SK-N-SH (cell line): ENCODE results near the gene SSMEM1. TPM values are rescaled to one million over a fixed set of nuclear protein-coding genes. Genes with fewer than 3 reads are reported as not detected.

Experiments
- CTCF ChIA-PET: fragments of 300-600, 350-600 bp; formaldehyde crosslinking; extraction: SDS; loops from one replicate; lab custom pipeline; 2021; lab: Yijun Ruan, JAX
- POLR2A ChIA-PET: fragments of 350-600 bp; sonication (Branson Sonifier 250); formaldehyde crosslinking; extraction: SDS; loops from one replicate; lab custom pipeline; 2020; ENCODE audit warnings: antibody characterized with exemption, inconsistent platforms; lab: Yijun Ruan, JAX
- DNase-seq: peaks from one replicate; pipeline ENCODE4 v3.0.0; 2012
- H2AFZ ChIP-seq: fragments of 200-600 bp; sonication (generic); 2 replicates; pipeline ENCODE4 v1.8.1; 2016; ENCODE audit warnings: antibody characterized with exemption, mild to moderate bottlenecking, low read depth
- H3F3A ChIP-seq: fragments of 200-600 bp; sonication (generic); replicated peaks from 2 replicates; pipeline ENCODE3; 2016; ENCODE audit warnings: antibody characterized with exemption, mild to moderate bottlenecking; ENCODE audit not compliant: insufficient read depth
- H3K27ac ChIP-seq, 2 experiments: fragments of 200-500 bp in 1 of 2; fragments of 200-600 bp in 1 of 2; sonication (Bioruptor generic) in 1 of 2; sonication (generic), shearing (Covaris generic) in 1 of 2; 2 replicates each; pipeline versions ENCODE4 v1.5.1 to v1.6.1; 2014 to 2016; ENCODE audit warnings: low read depth in 2 of 2, inconsistent platforms in 1 of 2, low read length in 1 of 2, mild to moderate bottlenecking in 1 of 2, mixed read lengths in 1 of 2
- H3K27me3 ChIP-seq: fragments of 200-600 bp; sonication (generic), shearing (Covaris generic); 2 replicates; pipeline ENCODE4 v1.6.1; 2016; ENCODE audit warnings: mixed run types; ENCODE audit not compliant: insufficient read depth
- H3K36me3 ChIP-seq, 2 experiments: fragments of 200-500 bp in 1 of 2; fragments of 200-600 bp in 1 of 2; sonication (Bioruptor generic) in 1 of 2; sonication (generic) in 1 of 2; replicated peaks in 1 of 2; 2 replicates each; pipeline versions ENCODE3 to v1.5.1; 2014 to 2016; ENCODE audit warnings: low read length in 1 of 2, mild to moderate bottlenecking in 1 of 2; ENCODE audit not compliant: insufficient read depth in 2 of 2, control insufficient read depth in 1 of 2
- H3K4me1 ChIP-seq, 2 experiments: fragments of 200-500 bp in 1 of 2; fragments of 200-600 bp in 1 of 2; sonication (Bioruptor generic) in 1 of 2; sonication (generic), shearing (Covaris generic) in 1 of 2; 2 replicates each; pipeline versions ENCODE4 v1.5.1 to v1.6.1; 2014 to 2016; ENCODE audit warnings: low read depth in 1 of 2, low read length in 1 of 2, mixed run types in 1 of 2; ENCODE audit not compliant: insufficient read depth in 2 of 2, control insufficient read depth in 1 of 2
- H3K4me2 ChIP-seq: fragments of 200-600 bp; sonication (generic), shearing (Covaris generic); 2 replicates; pipeline ENCODE4 v1.6.1; 2017; ENCODE audit warnings: mixed run types
- H3K4me3 ChIP-seq, 2 experiments: fragments of 200-500 bp in 1 of 2; fragments of 200-600 bp in 1 of 2; sonication (Bioruptor generic) in 1 of 2; sonication (generic), shearing (Covaris generic) in 1 of 2; 2 replicates each; pipeline versions ENCODE4 v1.5.1 to v1.8.1; 2014 to 2016; ENCODE audit warnings: low read depth in 2 of 2, inconsistent platforms in 1 of 2, low read length in 1 of 2, mild to moderate bottlenecking in 1 of 2, mixed read lengths in 1 of 2, moderate library complexity in 1 of 2
- H3K79me2 ChIP-seq: fragments of 200-600 bp; sonication (generic); 2 replicates; pipeline ENCODE4 v1.8.1; 2017; ENCODE audit warnings: mild to moderate bottlenecking; ENCODE audit not compliant: insufficient read depth
- H3K9ac ChIP-seq: fragments of 200-600 bp; sonication (generic); 2 replicates; pipeline ENCODE4 v1.6.1; 2017; ENCODE audit warnings: mixed run types
- H3K9me2 ChIP-seq: fragments of 200-600 bp; sonication (generic); 2 replicates; pipeline ENCODE4 v1.6.1; 2017; ENCODE audit warnings: mixed run types
- H3K9me3 ChIP-seq: fragments of 200-600 bp; sonication (generic); 2 replicates; pipeline ENCODE4 v1.6.1; 2017; ENCODE audit warnings: mixed run types, mild to moderate bottlenecking, moderate library complexity
- H4K20me1 ChIP-seq: fragments of 200-600 bp; sonication (generic); 2 replicates; pipeline ENCODE4 v1.6.1; 2017; ENCODE audit warnings: mild to moderate bottlenecking, mixed run types; ENCODE audit not compliant: insufficient read depth
- CTCF ChIP-seq: fragments of 200-600 bp; sonication (generic); IDR thresholded peaks from 2 replicates; pipeline ENCODE4 v1.6.1; 2017; ENCODE audit warnings: antibody characterized with exemption, mild to moderate bottlenecking, moderate library complexity
- EP300 ChIP-seq, 2 experiments: IDR thresholded peaks; 2 replicates each; pipeline versions ENCODE4 v1.4.0 to v1.6.1; 2012; ENCODE audit warnings: borderline replicate concordance in 1 of 2, low read depth in 1 of 2, low read length in 1 of 2
- FOXJ3 ChIP-seq: sonication (generic); formaldehyde crosslinking; IDR thresholded peaks from 2 replicates; pipeline ENCODE4 v1.5.1; 2020; ENCODE audit warnings: mild to moderate bottlenecking, missing genetic modification reagents
- FOXM1 ChIP-seq: IDR thresholded peaks from 2 replicates; pipeline ENCODE4 v1.4.0; 2012; ENCODE audit warnings: low read depth, mild to moderate bottlenecking
- GABPA ChIP-seq: IDR thresholded peaks from 2 replicates; pipeline ENCODE4 v1.4.0; 2012; ENCODE audit warnings: low read depth, mild to moderate bottlenecking
- GATA2 ChIP-seq: sonication (generic); formaldehyde crosslinking; IDR thresholded peaks from 2 replicates; pipeline ENCODE4 v1.5.0; 2020; ENCODE audit warnings: mild to moderate bottlenecking, missing genetic modification reagents
- IRF3 ChIP-seq: fragments of 150-350 bp; IDR thresholded peaks from 2 replicates; pipeline ENCODE4 v1.6.1; 2016; ENCODE audit warnings: mild to moderate bottlenecking, low read depth, low read length
- MEF2A ChIP-seq: IDR thresholded peaks from 2 replicates; pipeline ENCODE4 v1.4.0; 2012; ENCODE audit warnings: low read depth, borderline replicate concordance
- NRF1 ChIP-seq: IDR thresholded peaks from 2 replicates; pipeline ENCODE4 v1.6.1; 2012; ENCODE audit warnings: low read depth, mild to moderate bottlenecking, low read length
- PBX3 ChIP-seq: IDR thresholded peaks from 2 replicates; pipeline ENCODE4; 2012
- POLR2AphosphoS5 ChIP-seq: IDR thresholded peaks from 2 replicates; pipeline ENCODE4 v1.6.1; 2012; ENCODE audit warnings: low read depth, low read length
- RAD21 ChIP-seq: IDR thresholded peaks from 2 replicates; pipeline ENCODE4 v1.6.1; 2012; ENCODE audit warnings: mild to moderate bottlenecking, low read length
- RXRA ChIP-seq: IDR thresholded peaks from 2 replicates; pipeline ENCODE4 v1.4.0; 2012; ENCODE audit warnings: low read depth, mild to moderate bottlenecking, borderline replicate concordance
- SIN3A ChIP-seq: IDR thresholded peaks from 2 replicates; pipeline ENCODE4 v1.6.1; 2012; ENCODE audit warnings: low read depth, mild to moderate bottlenecking, low read length, moderate library complexity, borderline replicate concordance
- SMC3 ChIP-seq: IDR thresholded peaks from 2 replicates; pipeline ENCODE4 v1.6.1; 2012; ENCODE audit warnings: low read depth, low read length, improper control_type of control experiment
- TAF1 ChIP-seq: IDR thresholded peaks from 2 replicates; pipeline ENCODE4 v1.6.1; 2012; ENCODE audit warnings: low read depth, mild to moderate bottlenecking, low read length, moderate library complexity, borderline replicate concordance
- TCF12 ChIP-seq: IDR thresholded peaks from 2 replicates; pipeline ENCODE4 v1.4.0; 2012
- TEAD4 ChIP-seq: IDR thresholded peaks from 2 replicates; pipeline ENCODE4 v1.4.0; 2012; ENCODE audit warnings: mild to moderate bottlenecking, borderline replicate concordance; ENCODE audit not compliant: insufficient read depth
- YY1 ChIP-seq: IDR thresholded peaks from 2 replicates; pipeline ENCODE4 v1.4.0; 2012; ENCODE audit warnings: low read depth, mild to moderate bottlenecking
- ZBTB33 ChIP-seq: IDR thresholded peaks from 2 replicates; pipeline ENCODE4 v1.4.0; 2012; ENCODE audit warnings: low read depth, borderline replicate concordance
- WGBS: methylation state at CpG from one replicate; pipeline ENCODE4 v1.1.6; 2017; ENCODE audit warnings: low lambda C conversion rate; 5-methylcytosine and 5-hydroxymethylcytosine counted together
- polyA plus RNA-seq, 3 experiments: library from polyadenylated mRNA; depleted of rRNA; stranded (reverse); fragments of >200 nt; gene quantifications; 2 replicates each; pipeline ENCODE4 v1.2.3, GENCODE V29; 2012

The SSMEM1 gene
- polyA plus RNA-seq, 1 of the 3 experiments (the other 2 are of a cell fraction), result not detected

GRCh38 chr7:130189343-130189742 lies 18.3 kb upstream of the SSMEM1 start:
- Histone ChIP-seq H3K9me2 (no peaks in the 10 kb centered on the region), H3F3A (no peaks in the 10 kb centered on the region), H4K20me1 (no peaks in the 10 kb centered on the region), H3K36me3 (peaks cover 32 to 40% of the 10 kb centered on the region in 2 experiments), H3K4me2 (no peak overlapping the region), H3K27ac (no peak overlapping the region), H3K4me1 (no peaks in the 10 kb centered on the region), H3K9ac (no peak overlapping the region), H3K9me3 (no peaks in the 10 kb centered on the region), H3K27me3 (no peaks in the 10 kb centered on the region), H3K4me3 (no peak overlapping the region), H2AFZ (no peak overlapping the region), H3K79me2 (peaks cover 4% of the 10 kb centered on the region; the same call in 1 of the 2 replicates)
- 86% methylated on average over 5 of the region's 5 CpGs for WGBS
- TF ChIP-seq EP300 (IDR thresholded peaks at IDR 0.05; ENCODE audit: borderline replicate concordance in 1 of 2, low read depth in 1 of 2, low read length in 1 of 2) (no peak), NRF1 (no peak), IRF3 (no peak)
- DNase-seq, result no peak
- ChIA-PET POLR2A (no interaction called here), CTCF (no interaction called here)

- Histone ChIP-seq H3K9me3 (no peaks in the 10 kb centered on the region), H3K36me3 (peaks cover 43 to 47% of the 10 kb centered on the region in 2 experiments), H3K4me2 (no peak overlapping the region), H3K9me2 (no peaks in the 10 kb centered on the region), H3K27me3 (no peaks in the 10 kb centered on the region), H3K79me2 (peaks cover 4% of the 10 kb centered on the region; the same call in 1 of the 2 replicates), H2AFZ (no peak overlapping the region), H3K4me3 (no peak overlapping the region), H4K20me1 (no peaks in the 10 kb centered on the region), H3K27ac (no peak overlapping the region), H3K4me1 (no peaks in the 10 kb centered on the region), H3F3A (no peaks in the 10 kb centered on the region), H3K9ac (no peak overlapping the region)
- DNase-seq, result no peak
- TF ChIP-seq POLR2AphosphoS5, result no peak
- no peak for TF ChIP-seq GABPA
- no peak for TF ChIP-seq TEAD4
- no peak for TF ChIP-seq IRF3
- TF ChIP-seq GATA2, result no peak
- TF ChIP-seq TAF1, result no peak
- no peak for TF ChIP-seq PBX3
- TF ChIP-seq SIN3A, result no peak
- no peak for TF ChIP-seq RXRA
- TF ChIP-seq NRF1, result no peak
- TF ChIP-seq YY1, result no peak
- TF ChIP-seq ZBTB33, result no peak
- TF ChIP-seq EP300 (IDR thresholded peaks at IDR 0.05; ENCODE audit: borderline replicate concordance in 1 of 2, low read depth in 1 of 2, low read length in 1 of 2), result no peak
- no peak for TF ChIP-seq RAD21
- no peak for TF ChIP-seq FOXM1
- TF ChIP-seq SMC3, result no peak
- TF ChIP-seq MEF2A, result no peak
- no peak for TF ChIP-seq TCF12
- TF ChIP-seq FOXJ3 (CRISPR knock-in tag), result no peak
- TF ChIP-seq CTCF, result no peak
- ChIA-PET CTCF (interaction anchor here (0.7 to 1.8 kb wide), 6 partner anchors 14 to 530 kb away, joined by 3 to 7 read pairs (median 4); partner anchors contain the start of gene TMEM209), POLR2A (interaction anchor here (1.0 to 2.3 kb wide), 2 partner anchors 13 to 122 kb away, joined by 3 to 7 read pairs; partner anchors contain the start of genes KLHDC10 and TMEM209)
- 99% methylated on average over 7 of the region's 7 CpGs for WGBS
Measured at GRCh38 chr7:130191791-130192190, 15.9 kb upstream of the SSMEM1 start.
